ENCODE results near the gene KCNH5.

- TF ChIP-seq, protein P1, sequence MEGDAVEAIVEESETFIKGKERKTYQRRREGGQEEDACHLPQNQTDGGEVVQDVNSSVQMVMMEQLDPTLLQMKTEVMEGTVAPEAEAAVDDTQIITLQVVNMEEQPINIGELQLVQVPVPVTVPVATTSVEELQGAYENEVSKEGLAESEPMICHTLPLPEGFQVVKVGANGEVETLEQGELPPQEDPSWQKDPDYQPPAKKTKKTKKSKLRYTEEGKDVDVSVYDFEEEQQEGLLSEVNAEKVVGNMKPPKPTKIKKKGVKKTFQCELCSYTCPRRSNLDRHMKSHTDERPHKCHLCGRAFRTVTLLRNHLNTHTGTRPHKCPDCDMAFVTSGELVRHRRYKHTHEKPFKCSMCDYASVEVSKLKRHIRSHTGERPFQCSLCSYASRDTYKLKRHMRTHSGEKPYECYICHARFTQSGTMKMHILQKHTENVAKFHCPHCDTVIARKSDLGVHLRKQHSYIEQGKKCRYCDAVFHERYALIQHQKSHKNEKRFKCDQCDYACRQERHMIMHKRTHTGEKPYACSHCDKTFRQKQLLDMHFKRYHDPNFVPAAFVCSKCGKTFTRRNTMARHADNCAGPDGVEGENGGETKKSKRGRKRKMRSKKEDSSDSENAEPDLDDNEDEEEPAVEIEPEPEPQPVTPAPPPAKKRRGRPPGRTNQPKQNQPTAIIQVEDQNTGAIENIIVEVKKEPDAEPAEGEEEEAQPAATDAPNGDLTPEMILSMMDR (IDR thresholded peaks at IDR 0.05) = no peak
- TF ChIP-seq POLR2AphosphoS5 (IDR thresholded peaks at IDR 0.05) (no peak), POLR2A (IDR thresholded peaks at IDR 0.05) (no peak)
Measured at GRCh38 chr14:62864588-62864987, 180.7 kb downstream of the KCNH5 start.

Measured in prostate gland (tissue), 2 donors.